Measurements from ENCODE around the gene C1orf174.

The C1orf174 gene

DNA sequence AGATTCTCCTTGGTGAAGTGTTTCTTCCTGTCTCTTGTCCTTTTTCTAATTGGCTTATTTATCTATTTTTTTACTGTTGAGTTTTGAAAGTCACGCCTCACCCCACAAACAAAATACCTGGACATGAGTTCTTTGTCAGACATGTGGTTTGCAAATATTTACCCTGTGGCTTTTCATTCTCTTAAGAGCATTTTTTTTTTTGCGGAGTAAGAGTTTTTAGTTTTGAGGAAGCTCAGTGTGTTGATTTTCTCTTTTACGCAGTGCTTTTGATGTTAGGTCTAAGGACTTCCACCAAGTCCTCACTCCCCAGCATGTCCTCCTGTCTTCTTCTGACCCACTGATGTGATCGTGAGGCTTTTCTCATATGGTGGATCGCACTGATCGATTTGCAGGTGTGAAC, 35.2 kb downstream of the C1orf174 start:
- DNase-seq, result no peak

DNA sequence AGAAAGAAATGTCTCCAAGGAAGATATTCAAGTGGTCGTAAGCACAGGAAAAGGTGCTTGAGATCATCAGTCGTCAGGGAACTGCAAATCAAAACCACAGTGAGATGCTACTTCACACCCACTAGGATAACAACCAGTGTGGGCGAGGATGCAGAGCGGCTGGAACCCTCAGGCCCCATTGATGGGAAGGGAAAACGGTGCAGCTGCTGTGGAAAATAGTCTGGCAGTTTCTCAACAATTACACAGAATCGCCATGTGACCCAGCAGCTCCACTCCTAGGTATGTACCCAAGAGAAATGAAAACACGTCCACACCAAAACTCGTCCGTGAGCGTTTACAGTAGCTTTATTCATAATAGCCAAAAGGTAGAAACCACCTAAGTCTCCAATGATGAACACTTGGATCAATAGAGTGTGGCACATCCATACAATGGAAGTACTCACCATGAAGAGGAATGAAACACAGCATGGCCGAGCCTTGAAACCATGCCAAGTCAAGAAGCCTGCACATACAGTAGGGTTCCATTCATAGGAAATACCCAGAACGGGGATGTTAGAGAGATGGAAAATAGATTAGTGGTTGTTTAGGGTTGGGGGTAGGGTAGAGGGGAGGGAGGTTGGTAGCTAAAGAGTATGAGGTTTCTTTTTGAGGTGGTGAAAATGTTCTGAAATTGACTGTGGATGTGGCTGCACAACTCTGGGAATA, 36.7 kb downstream of the C1orf174 start:
- no peak for DNase-seq

DNA sequence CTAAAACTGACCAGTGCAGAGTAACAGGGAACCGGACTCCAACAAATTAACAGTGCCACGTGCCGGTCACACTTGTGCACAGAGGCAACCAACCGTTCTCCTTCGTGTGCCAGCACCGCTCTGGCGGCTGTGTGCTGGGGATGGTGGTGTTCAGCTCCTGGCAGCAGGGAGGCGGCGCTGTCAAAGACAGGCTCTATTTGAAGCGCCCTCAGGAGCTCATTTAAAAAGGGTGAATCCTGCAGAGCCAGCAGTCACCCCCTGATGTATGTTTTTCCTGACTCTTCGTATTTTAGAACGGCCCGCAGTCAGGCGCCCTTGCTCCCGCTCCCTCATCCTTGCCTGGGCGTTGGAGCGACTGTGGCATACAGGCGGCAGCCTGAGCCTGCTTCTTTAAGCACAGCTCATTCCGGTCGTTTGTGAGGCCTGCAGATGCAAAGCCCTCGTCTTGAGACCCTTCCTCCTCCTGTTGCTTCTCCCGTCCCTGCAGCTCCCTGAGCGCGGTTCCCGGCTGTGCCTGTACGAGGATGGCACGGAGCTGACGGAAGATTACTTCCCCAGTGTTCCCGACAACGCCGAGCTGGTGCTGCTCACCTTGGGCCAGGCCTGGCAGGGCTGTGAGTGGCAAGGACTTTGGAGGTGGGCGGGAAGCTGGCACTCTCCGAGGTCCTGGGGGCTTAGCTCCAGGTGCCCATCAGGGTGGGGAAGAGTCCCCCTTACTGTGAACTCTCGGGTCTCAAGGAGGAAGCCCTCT, 41.7 kb downstream of the C1orf174 start:
- no peak for DNase-seq

DNA sequence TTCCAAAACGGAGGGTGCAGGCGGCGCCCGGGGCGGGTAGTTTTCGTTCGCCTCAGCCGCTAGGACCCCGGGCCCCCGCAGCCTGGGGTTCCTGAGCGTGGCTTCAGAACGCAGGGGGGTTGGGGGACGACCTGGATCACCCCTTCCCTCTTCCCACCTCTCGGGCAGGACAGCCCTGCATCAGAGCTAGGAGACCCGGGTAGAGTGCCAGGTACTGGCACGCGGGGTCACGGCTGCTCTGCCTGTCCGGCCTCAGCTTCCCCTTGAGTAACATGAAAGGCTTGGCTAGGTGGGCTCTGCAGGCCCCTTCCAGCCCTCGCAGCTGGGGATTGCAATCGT, 42.3 kb downstream of the C1orf174 start:
- DNase-seq, result no peak

DNA sequence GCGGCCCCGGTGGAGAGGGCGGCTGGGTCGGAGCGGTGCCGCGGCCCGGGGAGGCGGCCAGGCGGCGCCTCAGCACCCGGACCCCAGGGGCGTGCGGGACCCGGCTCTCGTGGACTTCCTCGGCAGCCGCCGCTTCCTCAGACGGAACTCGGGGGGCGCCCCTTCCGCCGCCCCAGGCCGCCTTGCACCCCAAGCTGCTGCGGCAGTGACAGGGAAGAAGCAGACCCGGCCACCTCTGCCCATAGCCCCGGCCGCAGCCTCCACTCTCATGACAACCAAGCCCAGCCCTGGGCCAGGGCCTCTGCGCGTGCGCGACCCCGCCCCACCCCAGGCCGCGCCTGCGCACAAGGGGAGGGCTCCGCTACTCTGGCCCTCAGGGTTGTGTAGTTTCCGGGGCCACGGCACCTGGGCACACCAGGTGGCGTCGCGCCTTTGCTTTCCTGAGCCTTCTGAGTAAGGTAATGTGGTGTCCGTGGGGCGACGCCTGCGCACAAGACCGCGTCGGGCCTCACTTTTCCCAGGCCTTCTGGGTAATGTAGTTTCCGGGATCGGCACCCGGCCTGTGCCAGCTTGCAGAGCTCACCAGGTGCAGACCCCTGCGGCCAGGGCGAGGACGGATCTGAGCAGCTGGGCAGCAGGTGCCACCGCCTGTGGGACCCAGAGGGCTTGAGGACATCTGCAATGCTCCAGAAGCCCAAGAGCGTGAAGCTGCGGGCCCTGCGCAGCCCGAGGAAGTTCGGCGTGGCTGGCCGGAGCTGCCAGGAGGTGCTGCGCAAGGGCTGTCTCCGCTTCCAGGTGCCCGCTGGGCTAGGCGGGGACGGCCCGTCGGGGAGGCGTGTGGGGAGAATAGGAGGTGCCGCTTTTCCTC, 42.9 kb downstream of the C1orf174 start, which contains the start of the genes CEP104 and DFFB:
Gene CEP104 (minus strand): TSS at position 289 of the 868 bp plus-strand sequence. CDS start 4,804 bp downstream, outside the sequence.
Gene DFFB (plus strand): TSS at position 554 of the 868 bp plus-strand sequence. CDS start 128 bp downstream, at position 682.
- peak; percentile 97 for DNase-seq

DNA sequence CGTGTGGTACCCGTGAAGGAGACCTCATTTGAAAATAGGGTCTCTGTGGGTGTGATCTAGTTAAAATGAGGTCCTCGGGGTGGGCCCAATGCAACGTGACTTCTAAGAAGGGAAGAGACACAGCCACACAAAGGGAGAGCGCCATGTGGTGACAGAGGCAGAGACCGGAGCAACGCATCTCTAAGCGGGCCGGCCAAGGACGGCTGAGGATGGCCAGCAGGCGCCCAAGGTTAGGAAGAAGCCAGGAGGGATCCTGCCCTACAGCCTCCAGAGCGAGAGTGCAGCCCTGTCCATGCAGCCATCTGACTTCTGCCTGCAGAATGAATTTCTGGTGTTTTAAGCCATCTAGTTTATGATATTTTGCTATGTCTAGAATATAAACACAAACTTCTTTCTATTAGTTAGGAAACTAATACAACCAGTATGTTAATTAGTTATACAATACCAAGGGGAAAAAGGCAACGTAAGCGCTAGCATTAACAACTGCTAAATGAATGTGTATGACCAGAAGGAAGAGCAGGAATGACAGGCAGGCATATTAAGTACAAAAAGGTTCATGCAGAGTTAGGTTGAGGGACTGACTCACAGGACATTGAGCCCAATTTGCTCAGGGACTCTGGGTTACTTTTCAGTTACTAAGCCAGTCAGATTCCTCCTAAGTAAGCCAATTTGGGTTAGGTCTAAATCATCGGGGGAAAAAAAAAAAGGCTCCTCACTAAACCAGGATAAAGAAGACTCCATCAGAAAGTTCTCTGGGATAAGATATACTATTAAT, 47.2 kb downstream of the C1orf174 start:
- no peak for DNase-seq

DNA sequence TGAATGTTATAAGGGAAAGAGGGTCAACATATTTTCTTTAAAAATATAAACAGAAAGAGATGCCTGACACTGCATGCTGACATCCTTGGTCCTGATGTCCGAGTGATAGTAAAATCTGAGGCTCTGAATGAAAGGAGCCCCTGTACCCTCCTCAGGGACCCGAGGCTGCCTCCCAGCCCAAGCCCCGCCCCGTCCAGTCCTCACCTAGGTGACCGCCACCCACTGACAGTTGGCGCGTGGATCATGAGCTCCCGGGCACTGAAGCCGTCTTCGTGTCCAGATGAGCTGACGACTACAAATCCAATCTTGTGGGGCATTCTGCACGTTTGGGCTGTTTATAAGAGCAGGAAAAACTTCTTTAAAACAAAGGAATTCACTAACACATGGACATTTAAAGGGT, 48.0 kb downstream of the C1orf174 start:
- no peak for DNase-seq

DNA sequence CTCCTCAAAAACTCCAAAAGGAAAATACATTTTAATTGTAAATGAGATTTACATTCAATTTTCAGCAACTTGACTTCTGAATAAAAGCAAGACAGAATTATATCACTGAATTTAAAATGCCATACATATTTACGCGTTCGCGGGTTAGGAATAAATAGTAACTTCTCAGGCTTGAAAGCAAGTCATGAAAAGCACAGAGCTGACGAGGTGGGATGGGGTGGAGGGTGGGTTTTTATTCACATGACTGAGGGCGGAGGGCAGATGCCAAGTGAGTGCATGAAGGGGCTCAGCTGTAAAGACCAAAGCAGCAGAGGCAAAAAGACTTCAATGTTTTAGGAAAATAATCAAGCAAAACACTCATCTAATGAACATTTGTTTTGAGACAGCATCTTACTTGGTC, 48.8 kb downstream of the C1orf174 start:
- DNase-seq, result no peak

DNA sequence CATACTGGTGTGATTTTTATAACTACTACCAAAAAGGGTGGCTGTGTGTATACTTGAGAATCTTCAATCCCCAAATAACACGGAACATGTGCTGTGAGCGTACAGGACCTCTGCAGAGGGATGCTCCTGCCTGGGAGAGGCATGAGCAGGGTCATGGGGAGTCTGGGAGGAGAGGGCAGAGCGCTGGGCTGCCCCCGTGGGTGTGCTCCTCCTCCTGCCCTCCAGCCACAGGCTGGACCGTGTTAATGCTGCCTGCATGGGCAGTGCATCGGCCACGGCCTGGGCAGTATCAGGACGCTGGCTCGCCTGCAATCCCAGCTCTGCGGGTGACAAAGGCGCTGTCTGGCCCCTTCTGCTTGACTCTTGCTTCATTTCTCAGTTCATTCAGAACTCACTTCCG, 49.2 kb downstream of the C1orf174 start:
- no peak for DNase-seq

DNA sequence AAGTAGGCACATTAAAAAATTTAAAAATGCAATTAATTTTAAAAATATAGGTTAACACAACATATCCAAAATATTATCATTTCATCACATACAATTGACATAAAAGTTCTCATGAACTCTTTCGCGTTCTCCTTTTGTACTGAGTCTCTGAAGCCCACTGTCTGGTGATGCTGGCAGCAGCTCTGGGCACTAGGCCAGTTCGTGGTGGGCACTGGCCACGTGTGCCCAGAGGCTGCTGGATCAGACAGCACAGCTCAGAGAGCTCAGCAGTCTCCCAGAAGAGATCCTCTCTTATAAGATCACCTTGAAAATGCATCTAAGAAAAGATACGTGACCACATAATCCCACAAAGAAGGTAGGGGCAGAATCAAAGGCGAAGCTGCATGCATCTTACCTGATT, 53.0 kb downstream of the C1orf174 start:
- DNase-seq, result no peak

DNA sequence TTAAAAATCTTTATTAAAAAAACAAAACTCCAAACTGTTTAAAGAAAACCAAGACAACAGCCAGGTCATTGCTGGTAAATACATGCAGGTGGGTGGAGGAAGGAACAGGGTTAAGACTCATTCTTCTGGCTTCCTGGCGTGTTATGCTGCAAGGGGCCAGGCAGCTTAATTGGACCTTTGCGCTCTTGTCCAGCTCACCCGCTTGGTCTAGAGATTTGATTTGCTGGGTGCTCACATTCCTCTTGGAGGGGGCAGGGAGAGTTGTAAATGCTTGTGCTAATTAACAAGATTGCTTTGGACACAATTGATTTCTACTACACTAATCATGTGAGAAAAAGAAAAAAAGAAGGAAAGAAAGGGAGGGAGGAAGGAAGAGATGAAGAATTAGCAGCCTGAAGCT, 53.5 kb downstream of the C1orf174 start:
- no peak for DNase-seq

DNA sequence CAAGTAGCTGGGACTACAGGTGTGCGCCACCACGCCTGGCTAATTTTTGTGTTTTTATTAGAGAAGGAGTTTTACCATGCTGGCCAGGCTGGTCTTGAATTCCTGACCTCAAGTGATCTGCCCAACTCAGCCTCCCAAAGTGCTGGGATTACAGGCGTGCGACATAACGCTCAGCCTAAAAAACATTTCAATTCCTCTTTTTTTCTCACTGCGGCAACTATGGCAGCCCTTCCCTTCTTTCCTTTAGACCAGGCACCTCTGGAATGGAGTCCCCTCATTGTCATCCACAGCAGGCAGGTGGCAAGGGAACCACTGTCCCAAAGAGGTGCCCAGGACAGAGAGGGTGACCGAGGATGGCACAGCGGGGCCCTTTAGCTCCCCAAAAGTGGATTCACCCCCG, 57.2 kb downstream of the C1orf174 start:
- DNase-seq, result no peak

DNA sequence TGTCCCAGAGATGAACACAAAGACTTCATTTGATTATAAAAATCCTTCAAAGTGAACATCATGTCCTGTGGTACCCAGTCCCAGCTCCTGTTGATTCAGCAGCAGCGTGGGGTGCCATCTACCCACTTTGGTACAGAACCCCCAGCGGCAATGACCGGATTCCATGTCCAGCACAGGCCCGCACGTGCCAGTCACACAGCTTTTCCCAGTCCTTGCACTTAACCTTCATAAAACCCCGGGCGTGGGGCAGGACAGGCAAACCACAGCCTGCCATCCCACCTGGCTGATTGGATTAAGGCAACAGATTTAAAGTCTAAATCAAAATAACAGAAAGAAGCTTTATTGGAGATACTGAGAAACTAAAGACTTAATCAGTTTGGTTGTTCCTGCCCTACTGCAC, 58.6 kb downstream of the C1orf174 start:
- no peak for DNase-seq

Measured in NCI-H1417 treated with DMSO at 0.1 percent for 48 hours (cell line).